Activated naive CD4-positive, alpha-beta T cell (primary cell): Measurements from ENCODE around the gene SLC12A8.

Source experiments
- DNase-seq, 4 experiments: peaks; one replicate each; lab custom pipeline; 2025; lab: John Stamatoyannopoulos, UW

SLC12A8 gene

GRCh38 chr3:125212509-125213363 is at the start of gene SLC12A8:
SLC12A8 (minus strand) TSS chr3:125212748; CDS start chr3:125211349, 1,399 bp downstream.
- DNase-seq = no peak

DNA sequence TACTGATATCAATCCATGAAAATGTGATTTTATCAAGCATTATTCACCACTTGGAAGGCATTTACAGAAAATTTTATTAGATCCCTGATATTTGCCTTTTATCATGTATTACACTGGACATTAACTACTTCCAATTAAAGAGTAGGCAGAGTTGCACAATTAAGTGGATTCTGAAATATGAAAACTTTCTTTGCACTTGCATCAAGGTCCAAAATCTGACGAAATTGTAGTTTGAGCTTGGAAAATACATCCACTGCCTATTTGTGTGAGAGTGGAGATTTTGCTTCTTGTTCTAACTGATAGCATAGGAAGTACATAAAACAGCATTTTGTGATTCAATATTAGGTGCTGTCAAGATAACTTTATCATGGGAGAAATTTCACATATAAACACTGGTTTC is 49.6 kb upstream of the SLC12A8 start:
- no peak for DNase-seq

DNA sequence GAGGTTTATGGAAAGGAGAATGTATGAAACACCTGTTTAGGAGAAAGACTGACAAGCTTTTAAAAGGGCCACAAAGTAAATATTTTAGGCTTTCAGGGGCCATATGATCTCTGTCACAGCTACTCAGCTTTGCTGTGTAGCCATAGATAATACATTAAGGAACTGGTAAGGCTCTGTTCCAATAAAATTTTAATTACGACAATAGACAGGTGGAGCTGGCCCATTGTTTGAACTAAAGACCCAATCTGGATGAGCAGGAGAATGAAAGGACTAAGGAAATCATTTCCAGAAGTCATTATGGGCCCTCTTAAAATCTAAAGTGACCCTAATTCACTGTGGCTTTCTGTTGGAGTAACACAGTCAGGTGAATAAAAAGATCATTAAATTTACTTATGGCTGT is 48.5 kb upstream of the SLC12A8 start:
- no peak for DNase-seq

DNA sequence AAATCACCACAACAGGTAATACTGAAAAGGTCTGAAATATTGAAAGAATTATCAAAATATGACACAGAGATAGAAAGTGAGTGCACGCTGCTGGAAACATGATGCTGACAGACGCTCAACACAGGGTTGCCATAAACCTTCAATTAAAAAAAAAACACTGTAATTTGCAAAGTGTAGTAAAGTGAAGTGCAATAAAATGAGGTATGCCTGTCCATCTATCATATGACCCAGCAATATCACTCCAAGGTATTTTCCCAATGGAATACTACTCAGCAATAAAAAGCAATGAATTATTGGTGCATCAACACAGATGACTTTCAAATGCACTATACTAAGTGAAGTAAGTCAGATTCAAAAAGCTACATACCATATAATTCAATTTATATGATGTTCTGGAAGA is 47.6 kb upstream of the SLC12A8 start:
- DNase-seq = no peak

DNA sequence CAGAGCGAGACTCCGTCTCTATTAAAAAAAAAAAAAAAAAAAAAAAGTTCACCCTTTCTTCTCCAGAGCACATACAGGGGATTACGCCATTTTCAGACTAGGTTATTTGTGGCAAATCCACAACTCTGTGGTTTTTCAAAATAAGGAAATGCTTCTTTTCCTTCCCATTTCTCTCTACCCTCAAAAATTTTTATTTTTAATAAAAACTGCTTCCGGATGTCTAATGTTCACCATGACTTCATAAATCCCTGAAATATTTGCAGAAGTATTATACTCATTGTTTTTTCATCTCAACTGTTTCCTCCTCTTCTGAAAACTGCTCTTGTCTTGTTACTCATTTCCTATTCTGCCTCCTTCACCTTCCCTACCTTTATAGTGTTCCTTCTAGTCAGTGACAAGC is 45.0 kb upstream of the SLC12A8 start:
- DNase-seq = no peak

- DNase-seq = no peak
Observed at GRCh38 chr3:125256675-125257074, 44.1 kb upstream of the SLC12A8 start.

DNA sequence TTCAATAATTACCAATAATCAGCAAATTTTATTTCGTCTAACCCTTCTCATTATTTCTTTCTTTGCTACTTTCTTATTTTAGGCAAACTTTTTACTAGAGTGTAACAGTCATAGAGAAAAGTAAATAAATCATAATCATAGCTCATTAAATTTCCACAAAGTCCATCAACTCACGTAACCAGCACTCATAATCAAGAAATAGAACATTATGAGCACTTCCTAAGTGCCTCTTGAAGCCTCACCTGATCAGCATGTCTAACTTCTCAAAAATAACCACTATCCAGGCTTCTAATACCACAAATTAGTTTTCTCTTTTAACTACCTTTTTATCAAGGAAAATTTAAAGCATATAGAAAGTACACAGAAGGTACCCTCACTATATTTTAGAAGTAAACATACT is 38.4 kb upstream of the SLC12A8 start:
- no peak for DNase-seq

- DNase-seq = no peak
Observed at GRCh38 chr3:125246237-125246636, 33.7 kb upstream of the SLC12A8 start.

DNA sequence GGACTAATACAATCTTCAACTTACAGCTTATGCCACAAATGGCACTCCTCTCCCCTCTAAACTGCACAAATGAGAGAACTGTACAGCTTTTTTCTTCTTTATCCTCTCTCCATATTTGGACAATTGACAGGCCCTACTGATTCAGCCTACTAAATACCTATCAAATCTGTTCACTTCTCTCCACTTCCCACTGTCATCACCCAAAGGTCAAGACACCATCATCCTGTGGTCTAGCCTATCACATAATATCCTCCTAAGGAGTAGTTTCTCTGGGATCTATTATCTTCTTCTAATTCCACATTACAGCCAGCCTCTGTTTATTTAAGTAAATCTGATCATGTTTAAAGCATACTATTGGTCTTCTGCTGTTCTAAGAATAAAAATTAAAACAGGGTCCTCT is 33.0 kb upstream of the SLC12A8 start:
- no peak for DNase-seq

GRCh38 chr3:125240496-125240895 is 27.9 kb upstream of the SLC12A8 start:
- DNase-seq = no peak

DNA sequence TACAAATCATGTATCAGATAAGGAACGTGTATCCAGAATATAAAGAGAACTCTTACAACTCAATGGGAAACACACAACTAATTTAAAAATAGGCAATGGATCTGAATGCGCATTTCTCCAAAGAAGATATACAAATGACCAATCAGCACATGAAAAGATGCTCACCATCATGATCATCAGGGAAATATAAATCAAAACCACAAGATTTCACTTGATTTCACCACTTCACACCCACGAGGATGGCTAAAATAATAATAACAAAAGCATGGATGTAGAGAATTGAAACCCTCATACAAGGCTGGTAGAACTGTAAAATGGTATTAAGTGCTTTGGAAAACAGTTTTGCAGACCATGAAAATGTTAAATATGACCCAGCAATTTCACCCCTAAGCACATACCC is 26.7 kb upstream of the SLC12A8 start:
- no peak for DNase-seq

DNA sequence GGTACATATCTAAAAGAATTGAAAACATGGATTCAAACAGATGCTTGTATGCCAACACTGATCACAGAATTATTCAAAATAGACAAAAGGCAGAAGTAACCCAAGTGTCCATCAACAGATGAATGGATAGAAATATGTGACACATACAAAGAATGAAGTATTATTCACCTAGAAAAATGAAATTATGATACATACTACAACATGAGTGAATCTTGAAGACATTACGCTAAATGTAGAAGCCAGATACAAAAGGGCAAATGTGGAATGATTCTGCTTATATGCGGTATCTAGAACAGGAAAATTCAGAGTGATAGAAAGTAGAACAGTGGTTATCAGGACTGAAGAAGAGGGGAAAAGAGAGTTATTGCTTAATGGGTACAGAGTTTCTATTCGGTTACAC is 26.2 kb upstream of the SLC12A8 start:
- no peak for DNase-seq

GRCh38 chr3:125236331-125236903 is 23.9 kb upstream of the SLC12A8 start:
- DNase-seq = no peak

DNA sequence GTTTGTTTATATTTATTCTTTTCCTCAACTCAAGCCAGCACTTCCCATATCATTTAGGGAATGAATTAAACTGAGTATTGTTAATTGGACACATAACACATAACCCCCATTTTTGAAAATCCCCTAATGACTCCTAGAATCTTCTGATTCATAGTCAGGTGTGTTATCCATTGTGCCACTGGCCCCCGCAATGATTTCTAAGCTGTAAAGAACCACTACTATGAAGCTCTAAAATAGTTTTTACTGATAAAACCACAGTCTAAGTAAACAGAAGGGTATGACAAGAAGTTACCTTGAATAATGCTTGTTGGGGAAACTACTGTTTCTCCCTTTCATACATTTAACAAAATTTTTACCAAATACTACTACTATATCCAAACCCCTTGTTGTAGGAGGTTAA is 22.3 kb upstream of the SLC12A8 start:
- no peak for DNase-seq

- no peak for DNase-seq
Observed at GRCh38 chr3:125232401-125232800, 19.9 kb upstream of the SLC12A8 start.

GRCh38 chr3:125231895-125232294 is 19.3 kb upstream of the SLC12A8 start:
- DNase-seq = no peak

DNA sequence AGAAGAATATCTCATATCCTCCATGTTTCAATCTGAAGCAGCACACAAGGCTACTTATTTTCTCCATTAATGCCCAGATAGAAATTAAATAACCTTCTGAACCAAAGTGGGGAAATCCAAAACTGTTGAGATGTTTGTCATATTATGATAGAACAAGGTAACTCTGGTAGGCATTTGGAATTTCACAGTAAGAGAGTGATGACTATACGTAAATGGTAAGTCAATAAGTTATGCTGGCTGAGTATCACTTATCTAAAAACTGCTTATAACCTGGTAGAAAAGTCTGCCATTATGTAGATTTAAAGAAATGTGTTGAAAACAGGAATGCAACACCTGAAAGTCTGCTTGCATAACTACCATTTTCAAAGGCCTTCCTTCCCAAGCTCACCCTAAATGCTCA is 17.2 kb upstream of the SLC12A8 start:
- no peak for DNase-seq

DNA sequence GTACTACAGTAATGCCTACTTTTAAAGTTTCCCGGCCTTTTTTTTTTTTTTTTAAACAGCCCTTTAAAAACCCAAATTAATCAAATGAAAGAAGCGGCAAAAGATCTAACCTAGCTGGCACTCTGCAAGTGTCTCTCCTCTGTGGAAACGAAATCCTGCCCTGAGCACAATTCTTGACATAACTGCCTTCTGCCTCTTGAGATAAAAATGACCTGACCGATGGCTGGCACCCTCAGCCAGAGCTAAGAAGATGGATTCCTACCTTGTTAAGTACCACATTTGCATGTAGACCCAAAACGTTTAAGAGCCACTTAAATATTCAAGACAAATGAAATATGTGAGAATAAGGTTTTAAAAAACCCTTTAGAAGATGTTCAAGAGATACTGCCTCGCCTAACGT is 16.6 kb upstream of the SLC12A8 start:
- DNase-seq = no peak

- DNase-seq = no peak
Observed at GRCh38 chr3:125221831-125222230, 9.3 kb upstream of the SLC12A8 start.

GRCh38 chr3:125220727-125221429 is 8.3 kb upstream of the SLC12A8 start:
- DNase-seq = no peak

- no peak for DNase-seq
Observed at GRCh38 chr3:125220183-125220582, 7.6 kb upstream of the SLC12A8 start.

DNA sequence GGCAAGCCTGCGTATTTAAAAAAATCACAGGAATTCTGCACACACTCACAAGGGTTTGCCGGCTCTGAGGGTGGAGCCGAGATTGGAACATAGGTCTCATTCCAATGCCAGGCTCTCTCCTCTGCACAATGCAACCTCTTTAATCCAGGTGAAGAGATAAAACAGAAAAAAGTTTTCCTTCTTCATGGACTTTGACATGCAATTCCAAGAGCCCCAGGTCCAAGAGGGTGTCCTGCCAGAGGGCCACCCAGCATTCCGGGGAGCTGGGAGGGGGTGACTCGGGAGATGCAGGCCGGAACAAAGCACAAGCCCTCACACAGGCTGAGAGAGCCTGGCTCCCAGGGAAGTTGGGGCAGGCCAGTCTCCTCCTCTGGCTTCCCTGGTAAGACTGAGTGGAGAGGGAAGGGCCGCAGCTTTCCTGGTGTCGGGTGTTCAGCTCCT is 6.7 kb upstream of the SLC12A8 start:
- no peak for DNase-seq

DNA sequence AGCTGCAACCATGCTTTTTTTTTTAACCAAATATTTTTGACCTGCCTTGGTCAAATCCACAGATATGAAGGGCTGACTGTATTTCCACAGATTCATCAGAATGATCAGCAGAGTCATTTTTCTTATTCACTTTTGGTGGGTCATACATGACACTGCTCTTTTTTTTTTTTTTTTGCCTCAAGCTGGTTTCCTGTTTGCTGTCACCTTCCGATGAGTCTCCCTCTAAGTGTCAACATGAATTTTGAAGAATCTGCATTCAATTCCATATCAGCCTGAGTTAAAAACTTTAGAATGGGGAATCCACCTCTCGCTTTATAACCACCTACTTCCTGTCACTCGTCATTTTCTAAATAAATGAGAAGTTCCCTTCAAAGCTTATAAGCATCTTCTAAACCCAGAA is 2.2 kb upstream of the SLC12A8 start:
- DNase-seq = no peak
